Measurements from ENCODE around the gene PDE8A.

GRCh38 chr15:85019815-85020590 is 38.3 kb downstream of the PDE8A start:
- no peak for TF ChIP-seq CTCF (IDR thresholded peaks at IDR 0.05)
- TF ChIP-seq POLR2AphosphoS5 (IDR thresholded peaks at IDR 0.05) = no peak
- TF ChIP-seq POLR2A (IDR thresholded peaks at IDR 0.05) = no peak
